ENCODE results near the gene ULBP3. TPM values are rescaled to one million over a fixed set of nuclear protein-coding genes. Genes with fewer than 3 reads are reported as not detected.
A peak's percentile ranks its signal among the peaks of the same experiment; 100 is the strongest.
"Not testable (repeated sequence)": the region's sequence is repeated elsewhere in the genome, so short reads cannot be mapped to it uniquely, and the experiment has no call there.

ULBP3 gene
- total and polyA plus RNA-seq, 3 experiments from 2014 or later = 1.2 to 2.2 (median 1.6) TPM

- not testable (repeated sequence) for H3K36me3 Mint-ChIP-seq; H3K4me1 ChIP-seq (ENCODE audit: insufficient read depth, low read length); H3K27ac ChIP-seq (ENCODE audit: low read depth, low read length); DNase-seq; H3K36me3 ChIP-seq (ENCODE audit: insufficient read depth, low read length); H3K4me3 Mint-ChIP-seq; H3K27ac Mint-ChIP-seq; H3K4me3 ChIP-seq (ENCODE audit: low read length); H3K9me3 ChIP-seq (ENCODE audit: low read length); H3K9me3 Mint-ChIP-seq
- ChIA-PET CTCF (interaction anchor here (0.7 to 1.8 kb wide), 17 partner anchors 8 to 993 kb away, joined by 3 to 7 read pairs (median 3); partner anchors contain the start of gene RAET1L), POLR2A (interaction anchor here (0.6 kb wide), 1 partner anchor 34 kb away, joined by 3 read pairs; no protein-coding TSS in a partner anchor)
- peaks cover 9 to 20% (median 20%) of the 10 kb centered on the region in 3 donors for H3K4me1 Mint-ChIP-seq
- H3K27me3 ChIP-seq (ENCODE audit: insufficient read depth, low read length, poor library complexity, severe bottlenecking) = peaks cover 28% of the 10 kb centered on the region
- peaks cover 46 to 71% of the 10 kb centered on the region in 2 donors for H3K27me3 Mint-ChIP-seq
Observed at GRCh38 chr6:150017186-150017521, 51.8 kb downstream of the ULBP3 start.

GRCh38 chr6:150016324-150017185 lies 52.4 kb downstream of the ULBP3 start:
- Mint-ChIP-seq H3K4me3 (no peak overlapping the region), H3K27me3 (peaks cover 46 to 77% of the 10 kb centered on the region in 2 donors), H3K27ac (peak overlapping the region in 2 of 8 donors; percentile 7 to 26), H3K36me3 (no peaks in the 10 kb centered on the region), H3K9me3 (no peaks in the 10 kb centered on the region), H3K4me1 (peaks cover 9 to 20% (median 20%) of the 10 kb centered on the region in 3 donors)
- DNase-seq = peak; percentile 37 to 68 (median 67)
- Histone ChIP-seq H3K4me3 (ENCODE audit: low read length) (no peak overlapping the region), H3K4me1 (ENCODE audit: insufficient read depth, low read length) (no peaks in the 10 kb centered on the region), H3K27me3 (ENCODE audit: insufficient read depth, low read length, poor library complexity, severe bottlenecking) (peaks cover 28% of the 10 kb centered on the region), H3K27ac (ENCODE audit: low read depth, low read length) (no peak overlapping the region), H3K36me3 (ENCODE audit: insufficient read depth, low read length) (no peaks in the 10 kb centered on the region), H3K9me3 (ENCODE audit: low read length) (no peaks in the 10 kb centered on the region)
- POLR2A ChIA-PET = no interaction called here
- CTCF ChIA-PET = interaction anchor here (0.6 to 1.8 kb wide), 24 partner anchors 8 to 992 kb away, joined by 3 to 7 read pairs (median 3); partner anchors contain the start of gene RAET1L

GRCh38 chr6:150015281-150016001 lies 53.5 kb downstream of the ULBP3 start:
- DNase-seq = peak in 1 of 5 donors; percentile 31
- POLR2A ChIA-PET; H3K27ac ChIP-seq (ENCODE audit: low read depth, low read length); H3K4me3 ChIP-seq (ENCODE audit: low read length); H3K36me3 ChIP-seq (ENCODE audit: insufficient read depth, low read length); H3K9me3 ChIP-seq (ENCODE audit: low read length); H3K36me3 Mint-ChIP-seq; H3K9me3 Mint-ChIP-seq; CTCF ChIA-PET; H3K4me1 ChIP-seq (ENCODE audit: insufficient read depth, low read length): not testable (repeated sequence)
- Mint-ChIP-seq H3K27me3 (peaks cover 48 to 79% of the 10 kb centered on the region in 2 donors), H3K4me3 (peak overlapping the region in 2 of 7 donors; percentile 35 to 43), H3K27ac (peak overlapping the region in 2 of 8 donors; percentile 32 to 81), H3K4me1 (peaks cover 9 to 20% (median 20%) of the 10 kb centered on the region in 3 donors)
- peaks cover 28% of the 10 kb centered on the region for H3K27me3 ChIP-seq (ENCODE audit: insufficient read depth, low read length, poor library complexity, severe bottlenecking)

- peaks cover 28% of the 10 kb centered on the region for H3K27me3 ChIP-seq (ENCODE audit: insufficient read depth, low read length, poor library complexity, severe bottlenecking)
Observed at GRCh38 chr6:150014623-150015280, 54.2 kb downstream of the ULBP3 start.

GRCh38 chr6:150013785-150014622 lies 54.9 kb downstream of the ULBP3 start:
- H3K9me3 Mint-ChIP-seq; H3K36me3 ChIP-seq (ENCODE audit: insufficient read depth, low read length); H3K9me3 ChIP-seq (ENCODE audit: low read length); CTCF ChIA-PET; H3K36me3 Mint-ChIP-seq; DNase-seq; H3K4me3 ChIP-seq (ENCODE audit: low read length); H3K4me1 ChIP-seq (ENCODE audit: insufficient read depth, low read length); H3K27ac ChIP-seq (ENCODE audit: low read depth, low read length); POLR2A ChIA-PET: not testable (repeated sequence)
- Mint-ChIP-seq H3K27me3 (peaks cover 43 to 85% of the 10 kb centered on the region in 2 donors), H3K27ac (peak overlapping the region in 2 of 8 donors; percentile 41 to 48), H3K4me3 (peak overlapping the region in 6 of 7 donors; percentile 40 to 84 (median 55)), H3K4me1 (peaks cover 9 to 20% (median 20%) of the 10 kb centered on the region in 3 donors)
- H3K27me3 ChIP-seq (ENCODE audit: insufficient read depth, low read length, poor library complexity, severe bottlenecking) = peaks cover 28% of the 10 kb centered on the region

More at GRCh38 chr6:150014623-150015280, 54.2 kb downstream of the ULBP3 start:
- Mint-ChIP-seq H3K4me3 (peak overlapping the region in 2 of 7 donors; percentile 35 to 43), H3K27me3 (peaks cover 45 to 84% of the 10 kb centered on the region in 2 donors), H3K4me1 (peaks cover 9 to 20% (median 20%) of the 10 kb centered on the region in 3 donors)
- H3K36me3 ChIP-seq (ENCODE audit: insufficient read depth, low read length); H3K9me3 ChIP-seq (ENCODE audit: low read length); H3K27ac ChIP-seq (ENCODE audit: low read depth, low read length); H3K27ac Mint-ChIP-seq; H3K4me3 ChIP-seq (ENCODE audit: low read length); H3K9me3 Mint-ChIP-seq; H3K4me1 ChIP-seq (ENCODE audit: insufficient read depth, low read length); CTCF ChIA-PET; POLR2A ChIA-PET; DNase-seq; H3K36me3 Mint-ChIP-seq: not testable (repeated sequence)

GRCh38 chr6:150012846-150013784 lies 55.8 kb downstream of the ULBP3 start:
- H3K4me3 ChIP-seq (ENCODE audit: low read length); H3K9me3 ChIP-seq (ENCODE audit: low read length); H3K27ac Mint-ChIP-seq; H3K27ac ChIP-seq (ENCODE audit: low read depth, low read length); DNase-seq; H3K4me3 Mint-ChIP-seq; H3K36me3 Mint-ChIP-seq; H3K36me3 ChIP-seq (ENCODE audit: insufficient read depth, low read length); H3K4me1 ChIP-seq (ENCODE audit: insufficient read depth, low read length); H3K9me3 Mint-ChIP-seq: not testable (repeated sequence)
- H3K27me3 ChIP-seq (ENCODE audit: insufficient read depth, low read length, poor library complexity, severe bottlenecking) = peaks cover 28% of the 10 kb centered on the region
- H3K4me1 Mint-ChIP-seq = peaks cover 9 to 20% (median 20%) of the 10 kb centered on the region in 3 donors
- H3K27me3 Mint-ChIP-seq = peaks cover 47 to 85% of the 10 kb centered on the region in 2 donors
- ChIA-PET POLR2A (interaction anchor here (0.5 kb wide), 1 partner anchor 169 kb away, joined by 4 read pairs; no protein-coding TSS in a partner anchor), CTCF (interaction anchor here (0.6 kb wide), 1 partner anchor 78 kb away, joined by 5 read pairs; no protein-coding TSS in a partner anchor)
